Hippocampal formation (tissue), 2 donors: Measurements from ENCODE around the gene NID1.
"Not testable (repeated sequence)": the region's sequence is repeated elsewhere in the genome, so short reads cannot be mapped to it uniquely, and the experiment has no call there.

Experiments used
- DNase-seq, 2 donors: peaks; one replicate each; lab custom pipeline; 2025; lab: John Stamatoyannopoulos, UW

NID1 gene

GRCh38 chr1:235938709-235939479 lies 126.0 kb downstream of the NID1 start:
- DNase-seq = no peak

- DNase-seq = no peak
These were observed 127.8 kb downstream of the NID1 start for GRCh38 chr1:235937123-235937522.

GRCh38 chr1:235935235-235936225 lies 129.4 kb downstream of the NID1 start:
- no peak for DNase-seq

GRCh38 chr1:235933766-235934116 lies 131.1 kb downstream of the NID1 start:
- DNase-seq = no peak

GRCh38 chr1:235933017-235933765 lies 131.7 kb downstream of the NID1 start:
- peak in 1 of 2 donors; percentile 16 for DNase-seq

GRCh38 chr1:235932090-235932510 lies 132.8 kb downstream of the NID1 start:
- DNase-seq = no peak

GRCh38 chr1:235931171-235931738 lies 133.6 kb downstream of the NID1 start:
- DNase-seq = no peak

- no peak for DNase-seq
These were observed 134.3 kb downstream of the NID1 start for GRCh38 chr1:235930543-235930942.

GRCh38 chr1:235929216-235929615 lies 135.7 kb downstream of the NID1 start:
- DNase-seq = no peak

GRCh38 chr1:235928197-235928596 lies 136.7 kb downstream of the NID1 start:
- DNase-seq = no peak

- not testable (repeated sequence) for DNase-seq
These were observed 137.3 kb downstream of the NID1 start for GRCh38 chr1:235927551-235927950.
